DMS53 treated with DMSO at 0.1 percent for 48 hours (cell line): ENCODE measurements around the gene HJURP.

ENCODE experiments used
- DNase-seq: peaks from one replicate; lab custom pipeline; 2025; ENCODE audit not compliant: unreplicated experiment; lab: John Stamatoyannopoulos, UW

Gene HJURP

GRCh38 chr2:233849607-233850271, 4.6 kb downstream of the HJURP start:
- no peak for DNase-seq

- no peak for DNase-seq
Observed at GRCh38 chr2:233848276-233848675, 6.1 kb downstream of the HJURP start.

- no peak for DNase-seq
Observed at GRCh38 chr2:233847248-233847898, 7.0 kb downstream of the HJURP start.

- DNase-seq, result no peak
Observed at GRCh38 chr2:233846387-233847247, 7.7 kb downstream of the HJURP start.

- no peak for DNase-seq
Observed at GRCh38 chr2:233845301-233846060, 8.9 kb downstream of the HJURP start.

GRCh38 chr2:233844836-233845235, 9.5 kb downstream of the HJURP start:
- no peak for DNase-seq

GRCh38 chr2:233844064-233844807, 10.1 kb downstream of the HJURP start:
- no peak for DNase-seq

- no peak for DNase-seq
Observed at GRCh38 chr2:233841183-233841582, 13.2 kb downstream of the HJURP start.

- no peak for DNase-seq
Observed at GRCh38 chr2:233840520-233840919, 13.8 kb downstream of the HJURP start.

- no peak for DNase-seq
Observed at GRCh38 chr2:233839447-233839820, 14.9 kb downstream of the HJURP start.

GRCh38 chr2:233838726-233839446, 15.4 kb downstream of the HJURP start:
- no peak for DNase-seq

- DNase-seq, result no peak
Observed at GRCh38 chr2:233838251-233838650, 16.1 kb downstream of the HJURP start.

- DNase-seq, result no peak
Observed at GRCh38 chr2:233837694-233838229, 16.6 kb downstream of the HJURP start.

- DNase-seq, result no peak
Observed at GRCh38 chr2:233836359-233836758, 18.0 kb downstream of the HJURP start.

GRCh38 chr2:233835230-233836186, 18.8 kb downstream of the HJURP start:
- no peak for DNase-seq

- DNase-seq, result no peak
Observed at GRCh38 chr2:233833345-233833744, 21.0 kb downstream of the HJURP start.

- DNase-seq, result peak; percentile 52
Observed at GRCh38 chr2:233832869-233833311, 21.4 kb downstream of the HJURP start.

GRCh38 chr2:233832414-233832813, 21.9 kb downstream of the HJURP start:
- DNase-seq, result no peak
